ENCODE results near the gene RPP40.
"Not testable (repeated sequence)": the region's sequence is repeated elsewhere in the genome, so short reads cannot be mapped to it uniquely, and the experiment has no call there.

The RPP40 gene

GRCh38 chr6:5014072-5014561, 10.3 kb upstream of the RPP40 start:
- no peak for DNase-seq (ENCODE audit: low spot score)

- DNase-seq (ENCODE audit: low spot score), result no peak
These were observed 8.7 kb upstream of the RPP40 start for GRCh38 chr6:5012519-5012918.

GRCh38 chr6:5011346-5011745, 7.5 kb upstream of the RPP40 start:
- no peak for DNase-seq (ENCODE audit: low spot score)

GRCh38 chr6:5007531-5007930, 3.7 kb upstream of the RPP40 start:
- no peak for DNase-seq (ENCODE audit: low spot score)

GRCh38 chr6:5006222-5006621, 2.4 kb upstream of the RPP40 start:
- no peak for DNase-seq (ENCODE audit: low spot score)

- DNase-seq (ENCODE audit: low spot score), result not testable (repeated sequence)
These were observed 1.2 kb upstream of the RPP40 start for GRCh38 chr6:5005038-5005433.

- DNase-seq (ENCODE audit: low spot score), result no peak
These were observed 668 bp upstream of the RPP40 start for GRCh38 chr6:5004373-5005037.

- DNase-seq (ENCODE audit: low spot score), result no peak
These were observed 4.3 kb downstream of the RPP40 start for GRCh38 chr6:4999586-4999985.

GRCh38 chr6:4997862-4998261, 6.0 kb downstream of the RPP40 start:
- DNase-seq (ENCODE audit: low spot score), result no peak

GRCh38 chr6:4994741-4995140, 9.1 kb downstream of the RPP40 start:
- no peak for DNase-seq (ENCODE audit: low spot score)

- no peak for DNase-seq (ENCODE audit: low spot score)
These were observed 16.4 kb downstream of the RPP40 start for GRCh38 chr6:4987432-4987831.

GRCh38 chr6:4986999-4987398, 16.8 kb downstream of the RPP40 start:
- no peak for DNase-seq (ENCODE audit: low spot score)

GRCh38 chr6:4983322-4983721, 20.5 kb downstream of the RPP40 start:
- DNase-seq (ENCODE audit: low spot score), result no peak

GRCh38 chr6:4981761-4982160, 22.1 kb downstream of the RPP40 start:
- no peak for DNase-seq (ENCODE audit: low spot score)

- no peak for DNase-seq (ENCODE audit: low spot score)
These were observed 24.4 kb downstream of the RPP40 start for GRCh38 chr6:4979426-4979825.

GRCh38 chr6:4977468-4977867, 26.4 kb downstream of the RPP40 start:
- DNase-seq (ENCODE audit: low spot score), result no peak

- no peak for DNase-seq (ENCODE audit: low spot score)
These were observed 28.3 kb downstream of the RPP40 start for GRCh38 chr6:4975506-4975905.

GRCh38 chr6:4974962-4975361, 28.9 kb downstream of the RPP40 start:
- no peak for DNase-seq (ENCODE audit: low spot score)

- no peak for DNase-seq (ENCODE audit: low spot score)
These were observed 29.7 kb downstream of the RPP40 start for GRCh38 chr6:4973982-4974745.

- no peak for DNase-seq (ENCODE audit: low spot score)
These were observed 30.4 kb downstream of the RPP40 start for GRCh38 chr6:4973415-4973814.

GRCh38 chr6:4972438-4972837, 31.4 kb downstream of the RPP40 start:
- DNase-seq (ENCODE audit: low spot score), result no peak

- no peak for DNase-seq (ENCODE audit: low spot score)
These were observed 32.0 kb downstream of the RPP40 start for GRCh38 chr6:4971851-4972250.

- no peak for DNase-seq (ENCODE audit: low spot score)
These were observed 33.0 kb downstream of the RPP40 start for GRCh38 chr6:4970739-4971395.
